Glutamatergic neuron (in vitro differentiated cells): ENCODE results near the gene TCF7. TPM values are rescaled to one million over a fixed set of nuclear protein-coding genes. Genes with fewer than 3 reads are reported as not detected.

Source experiments
- DNase-seq: peaks from one replicate; pipeline ENCODE4 v3.0.0; 2022
- H3K27ac Mint-ChIP-seq: one replicate; pipeline ENCODE4 v1.8.0; 2020; ENCODE audit warnings: mild to moderate bottlenecking, mixed read lengths, inconsistent platforms; ENCODE audit not compliant: unreplicated experiment
- H3K27me3 Mint-ChIP-seq: one replicate; pipeline ENCODE4 v1.8.0; 2020; ENCODE audit warnings: mild to moderate bottlenecking, moderate library complexity, mixed read lengths, inconsistent platforms; ENCODE audit not compliant: unreplicated experiment
- H3K36me3 Mint-ChIP-seq: one replicate; pipeline ENCODE4 v1.8.0; 2020; ENCODE audit warnings: mild to moderate bottlenecking, mixed read lengths, inconsistent platforms; ENCODE audit not compliant: unreplicated experiment
- H3K4me1 Mint-ChIP-seq: one replicate; pipeline ENCODE4 v1.8.0; 2020; ENCODE audit warnings: mild to moderate bottlenecking, low read depth, mixed read lengths, inconsistent platforms; ENCODE audit not compliant: unreplicated experiment
- H3K4me3 Mint-ChIP-seq: one replicate; pipeline ENCODE4 v1.8.0; 2020; ENCODE audit warnings: mild to moderate bottlenecking, mixed read lengths, inconsistent platforms; ENCODE audit not compliant: unreplicated experiment
- H3K9me3 Mint-ChIP-seq: one replicate; pipeline ENCODE4 v1.8.0; 2020; ENCODE audit warnings: mild to moderate bottlenecking, moderate library complexity, mixed read lengths, inconsistent platforms; ENCODE audit not compliant: unreplicated experiment
- total RNA-seq: library from RNA; stranded (reverse); fragmentation: NEBNext Ultra II Directional; extraction: Animal tissue kit (Norgen Biotek cat#: 25700); gene quantifications from one replicate; pipeline ENCODE4 v1.2.1, GENCODE V29; 2021; ENCODE audit not compliant: unreplicated experiment
- TF ChIP-seq, protein P1 (sequence below): fragments of 200-600 bp; sonication (generic); IDR thresholded peaks from one replicate; pipeline ENCODE4 v1.5.0; 2021; ENCODE audit not compliant: partially characterized antibody, unreplicated experiment

Gene TCF7
- total RNA-seq, 1 donor from 2014 or later, result 5.8 TPM

DNA sequence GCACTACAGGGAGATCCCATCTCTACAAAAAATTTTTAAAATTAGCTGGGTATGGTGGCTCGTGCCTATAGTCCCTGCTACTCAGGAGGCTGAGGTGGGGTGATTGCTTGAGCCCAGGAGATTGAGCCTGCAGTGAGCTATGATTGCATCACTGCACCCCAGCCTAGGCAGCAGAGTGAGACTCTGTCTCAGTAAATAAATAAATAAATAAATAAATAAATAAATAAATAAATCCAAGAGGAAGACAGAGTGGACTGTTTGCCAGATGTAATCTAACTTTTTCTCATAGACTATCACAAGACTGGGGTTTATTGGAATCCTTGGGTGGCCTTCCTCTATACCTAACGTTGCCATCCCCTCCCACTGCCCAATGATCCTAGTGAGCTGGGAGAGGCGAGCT lies 19.2 kb upstream of the TCF7 start:
- DNase-seq, result no peak
- H3K27me3 Mint-ChIP-seq, result no peaks in the 10 kb centered on the region
- TF ChIP-seq, protein P1, sequence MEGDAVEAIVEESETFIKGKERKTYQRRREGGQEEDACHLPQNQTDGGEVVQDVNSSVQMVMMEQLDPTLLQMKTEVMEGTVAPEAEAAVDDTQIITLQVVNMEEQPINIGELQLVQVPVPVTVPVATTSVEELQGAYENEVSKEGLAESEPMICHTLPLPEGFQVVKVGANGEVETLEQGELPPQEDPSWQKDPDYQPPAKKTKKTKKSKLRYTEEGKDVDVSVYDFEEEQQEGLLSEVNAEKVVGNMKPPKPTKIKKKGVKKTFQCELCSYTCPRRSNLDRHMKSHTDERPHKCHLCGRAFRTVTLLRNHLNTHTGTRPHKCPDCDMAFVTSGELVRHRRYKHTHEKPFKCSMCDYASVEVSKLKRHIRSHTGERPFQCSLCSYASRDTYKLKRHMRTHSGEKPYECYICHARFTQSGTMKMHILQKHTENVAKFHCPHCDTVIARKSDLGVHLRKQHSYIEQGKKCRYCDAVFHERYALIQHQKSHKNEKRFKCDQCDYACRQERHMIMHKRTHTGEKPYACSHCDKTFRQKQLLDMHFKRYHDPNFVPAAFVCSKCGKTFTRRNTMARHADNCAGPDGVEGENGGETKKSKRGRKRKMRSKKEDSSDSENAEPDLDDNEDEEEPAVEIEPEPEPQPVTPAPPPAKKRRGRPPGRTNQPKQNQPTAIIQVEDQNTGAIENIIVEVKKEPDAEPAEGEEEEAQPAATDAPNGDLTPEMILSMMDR, result no peak

DNA sequence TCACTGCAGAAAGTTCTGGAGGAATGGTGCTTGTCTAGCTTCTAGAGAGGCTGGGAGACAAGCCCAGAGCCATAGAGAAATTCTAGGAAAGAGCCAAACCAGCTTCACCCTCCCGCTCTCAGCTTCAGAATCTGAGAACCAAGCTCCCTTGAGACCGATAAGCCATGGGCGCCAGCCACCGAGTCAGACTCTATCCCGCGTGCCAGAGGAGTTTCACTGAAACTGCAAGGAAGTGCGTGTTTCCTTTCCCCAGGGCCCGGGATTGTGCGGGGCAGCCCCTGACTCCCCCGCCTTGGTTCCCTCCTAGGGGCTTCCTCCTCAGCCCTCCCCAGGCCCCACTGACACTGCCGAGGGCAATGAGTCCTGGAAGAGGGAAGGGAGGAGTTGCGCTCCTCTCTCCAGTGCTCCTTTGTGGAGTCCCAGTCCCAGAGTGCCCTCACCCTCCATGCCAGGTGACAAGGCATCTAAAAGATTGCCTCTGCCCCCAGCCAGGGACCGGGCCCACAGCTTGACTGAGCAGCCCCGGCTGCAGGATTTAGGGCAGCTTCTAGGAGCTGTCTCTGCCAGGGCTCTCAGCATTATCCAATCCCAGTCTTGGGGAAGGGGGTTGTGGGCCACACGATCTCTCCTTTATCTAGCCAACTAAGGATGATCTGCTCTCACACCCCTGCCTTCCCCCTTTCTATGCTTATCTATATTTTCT lies 18.4 kb upstream of the TCF7 start:
- Mint-ChIP-seq H3K27me3 (peaks cover 1% of the 10 kb centered on the region), H3K9me3 (no peaks in the 10 kb centered on the region), H3K27ac (no peak overlapping the region), H3K4me1 (peaks cover 5% of the 10 kb centered on the region), H3K36me3 (no peaks in the 10 kb centered on the region), H3K4me3 (no peak overlapping the region)
- DNase-seq, result no peak
- TF ChIP-seq, protein P1, result no peak

More for the DNA sequence above, 19.2 kb upstream of the TCF7 start:
- no peak overlapping the region for H3K4me3 Mint-ChIP-seq
- no peaks in the 10 kb centered on the region for H3K9me3 Mint-ChIP-seq
- peaks cover 3% of the 10 kb centered on the region for H3K4me1 Mint-ChIP-seq
- H3K27ac Mint-ChIP-seq, result no peak overlapping the region
- H3K36me3 Mint-ChIP-seq, result no peaks in the 10 kb centered on the region

DNA sequence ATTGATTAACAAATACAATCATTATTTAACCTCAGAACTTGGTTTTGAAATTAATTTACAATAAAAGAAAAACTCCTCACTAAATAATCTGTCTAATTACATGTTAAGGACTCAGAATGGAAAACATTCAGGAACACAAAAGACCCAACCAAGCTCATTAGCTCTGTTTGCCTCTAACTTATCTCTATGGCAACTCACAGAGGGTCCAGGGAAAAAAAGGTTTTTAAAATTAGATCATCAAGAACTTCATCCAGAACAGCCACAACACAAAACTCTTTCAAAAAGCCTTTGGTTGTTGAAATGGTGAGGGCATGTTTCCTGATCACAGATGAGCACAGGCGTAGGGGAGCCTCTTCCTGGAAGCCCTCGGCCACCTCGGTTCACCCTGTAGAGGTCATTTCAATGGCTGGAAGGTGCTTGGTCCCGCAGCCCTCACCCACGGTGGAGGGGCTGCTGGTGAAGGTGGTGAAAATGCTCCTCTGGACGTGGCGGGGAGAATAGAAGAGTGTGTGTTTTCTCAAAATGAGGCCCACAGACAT lies 17.2 kb upstream of the TCF7 start:
- no peak for DNase-seq
- Mint-ChIP-seq H3K36me3 (no peaks in the 10 kb centered on the region), H3K9me3 (peaks cover 3% of the 10 kb centered on the region), H3K27ac (no peak overlapping the region), H3K4me3 (no peak overlapping the region), H3K4me1 (peaks cover 5% of the 10 kb centered on the region), H3K27me3 (peaks cover 4% of the 10 kb centered on the region)
- TF ChIP-seq, protein P1, result no peak

DNA sequence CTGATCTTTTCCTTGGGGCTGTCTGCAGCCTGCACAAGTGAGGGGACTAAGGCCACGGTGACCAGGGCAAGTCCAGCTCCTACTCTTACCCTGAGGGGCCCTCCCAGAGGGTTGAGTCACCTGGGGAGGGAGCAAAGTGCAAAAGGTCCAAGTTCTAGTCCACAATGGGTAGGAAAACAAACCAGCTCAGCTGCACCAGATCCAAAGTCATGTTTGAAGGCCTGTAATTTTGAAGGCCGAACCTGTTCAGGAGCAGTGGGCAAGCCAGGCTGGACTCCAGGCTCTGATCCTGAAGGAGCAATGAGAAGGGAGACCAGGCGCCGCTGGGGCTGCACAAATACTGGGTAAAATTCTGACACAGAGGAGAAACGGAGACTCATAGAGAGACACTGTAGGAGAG lies 15.8 kb upstream of the TCF7 start:
- Mint-ChIP-seq H3K9me3 (peaks cover 3% of the 10 kb centered on the region), H3K27ac (no peak overlapping the region), H3K4me3 (peak overlapping the region; percentile 3)

More for the DNA sequence above, 15.8 kb upstream of the TCF7 start:
- DNase-seq, result no peak
- H3K36me3 Mint-ChIP-seq, result no peaks in the 10 kb centered on the region
- peaks cover 5% of the 10 kb centered on the region for H3K4me1 Mint-ChIP-seq
- H3K27me3 Mint-ChIP-seq, result peaks cover 4% of the 10 kb centered on the region
- TF ChIP-seq, protein P1, result no peak
